Activated CD4-positive, alpha-beta T cell treated with anti-CD3 and anti-CD28 coated beads, Interleukin-2, amount 50 U/mL, for 48 hours (primary cell): Measurements from ENCODE around the gene OSBPL10.

Experiments used
- DNase-seq, 2 experiments: peaks; one replicate each; pipeline ENCODE4 v3.0.0-alpha.2; 2020

OSBPL10 gene

DNA sequence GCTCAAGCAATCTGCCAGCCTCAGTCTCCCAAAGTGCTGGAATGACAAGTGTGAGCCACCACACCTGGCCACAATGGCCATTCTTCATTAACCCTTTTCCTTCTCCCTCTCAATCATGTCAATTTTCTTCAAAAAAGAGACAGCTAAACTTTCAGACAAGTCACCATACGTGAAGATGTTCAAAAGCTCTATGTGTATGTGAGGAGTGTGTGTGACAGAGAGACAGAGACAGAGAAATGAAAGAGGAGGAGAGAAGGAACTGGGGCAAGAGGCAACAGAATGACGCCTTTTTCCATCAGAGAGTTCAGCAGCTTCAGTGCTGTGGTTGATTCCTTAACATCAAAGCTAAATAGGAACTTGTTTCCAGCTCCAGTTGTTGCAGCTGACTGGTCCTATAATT, 27.4 kb downstream of the OSBPL10 start:
- no peak for DNase-seq

DNA sequence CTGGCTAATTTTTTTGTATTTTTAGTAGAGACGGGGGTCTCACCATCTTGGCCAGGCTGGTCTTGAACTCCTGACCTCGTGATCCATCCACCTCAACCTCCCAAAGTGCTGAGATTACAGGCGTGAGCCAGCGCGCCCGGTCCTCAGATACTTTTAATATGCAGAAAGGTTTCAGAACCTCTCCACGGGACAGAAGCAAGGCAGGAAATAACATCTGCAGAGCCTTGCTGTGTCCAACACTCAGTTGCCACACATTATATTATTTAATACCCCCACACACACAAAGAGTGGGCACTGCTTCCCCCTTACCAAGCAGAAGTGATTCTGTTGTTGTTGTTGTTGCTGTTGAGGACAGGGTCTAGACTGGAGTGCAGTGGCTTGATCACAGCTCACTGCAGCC, 28.0 kb downstream of the OSBPL10 start:
- no peak for DNase-seq

DNA sequence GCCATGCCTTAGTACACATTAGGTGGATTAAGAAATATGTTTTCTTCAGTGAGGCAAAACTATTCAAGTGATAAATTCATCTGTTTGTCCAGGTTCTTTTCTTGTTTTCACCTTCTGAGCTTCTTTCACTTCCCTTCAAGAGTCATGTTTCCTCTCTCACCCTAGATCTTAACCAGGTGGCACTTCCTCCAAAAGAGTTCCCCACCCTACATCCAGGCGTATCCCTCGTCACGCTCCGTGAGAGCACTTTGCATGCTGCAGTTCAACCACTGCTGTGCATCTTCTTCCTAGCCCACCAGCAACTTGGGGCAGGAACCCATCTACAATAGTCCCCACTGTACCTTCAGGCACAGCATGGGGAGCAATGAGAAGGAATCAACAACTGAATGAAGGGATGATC, 28.9 kb downstream of the OSBPL10 start:
- no peak for DNase-seq

DNA sequence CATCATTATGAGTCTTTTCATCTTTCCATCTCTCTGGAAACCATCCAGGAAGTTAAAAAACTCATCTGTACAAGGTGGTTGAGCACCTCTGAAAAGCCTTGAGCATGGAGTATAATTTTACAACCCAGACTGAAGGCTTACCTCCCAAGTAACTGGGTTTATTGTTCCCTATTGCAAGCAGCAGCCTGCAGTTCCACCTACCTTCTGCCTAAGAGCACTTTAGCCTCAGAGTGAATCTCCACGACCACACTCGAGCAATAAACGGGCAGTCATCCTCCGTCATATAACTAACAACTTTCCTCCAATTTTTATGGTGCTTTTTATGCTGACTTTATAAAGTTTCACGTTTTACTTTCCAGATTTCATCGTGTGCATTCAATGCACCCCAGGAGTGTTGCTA, 32.8 kb downstream of the OSBPL10 start:
- no peak for DNase-seq

DNA sequence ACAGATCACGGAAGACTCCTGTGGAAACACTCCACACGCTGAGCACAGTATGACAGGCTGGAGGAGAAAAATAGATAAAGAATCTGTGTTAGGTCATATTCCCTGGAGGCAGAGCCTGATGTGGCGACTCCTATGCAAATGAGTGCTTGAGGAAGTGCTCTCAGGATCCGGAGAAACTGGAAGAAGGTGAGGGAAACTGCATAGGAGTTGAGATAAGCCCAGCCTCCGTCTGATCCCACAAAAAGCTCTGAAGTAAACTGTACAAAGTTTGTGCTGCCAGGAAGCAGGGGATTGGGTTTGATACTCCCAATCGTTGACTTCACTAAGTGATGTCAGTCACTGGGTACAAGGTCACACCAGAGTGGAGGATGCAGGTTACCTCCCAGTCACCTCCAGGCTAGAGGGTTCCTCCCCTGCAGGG, 33.4 kb downstream of the OSBPL10 start:
- DNase-seq = no peak

DNA sequence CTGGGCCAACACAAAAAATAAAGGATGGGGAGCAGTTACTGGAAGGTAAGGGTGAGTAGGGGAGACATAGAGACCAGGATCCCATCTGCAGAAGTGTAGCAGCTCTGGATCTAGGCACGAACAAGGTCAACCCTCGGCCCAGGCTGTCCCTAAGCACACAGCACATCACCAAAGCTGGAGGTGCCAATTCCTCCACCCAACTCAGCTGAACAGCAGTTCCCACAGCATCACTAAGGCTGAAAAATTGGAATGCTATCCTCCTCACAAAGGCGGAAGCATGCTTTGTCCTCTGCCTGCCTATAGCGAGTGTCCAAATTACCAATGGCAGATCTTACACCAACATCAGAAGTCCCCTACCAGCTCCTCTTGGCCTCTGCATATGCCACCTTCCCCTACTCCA, 33.9 kb downstream of the OSBPL10 start:
- DNase-seq = no peak

DNA sequence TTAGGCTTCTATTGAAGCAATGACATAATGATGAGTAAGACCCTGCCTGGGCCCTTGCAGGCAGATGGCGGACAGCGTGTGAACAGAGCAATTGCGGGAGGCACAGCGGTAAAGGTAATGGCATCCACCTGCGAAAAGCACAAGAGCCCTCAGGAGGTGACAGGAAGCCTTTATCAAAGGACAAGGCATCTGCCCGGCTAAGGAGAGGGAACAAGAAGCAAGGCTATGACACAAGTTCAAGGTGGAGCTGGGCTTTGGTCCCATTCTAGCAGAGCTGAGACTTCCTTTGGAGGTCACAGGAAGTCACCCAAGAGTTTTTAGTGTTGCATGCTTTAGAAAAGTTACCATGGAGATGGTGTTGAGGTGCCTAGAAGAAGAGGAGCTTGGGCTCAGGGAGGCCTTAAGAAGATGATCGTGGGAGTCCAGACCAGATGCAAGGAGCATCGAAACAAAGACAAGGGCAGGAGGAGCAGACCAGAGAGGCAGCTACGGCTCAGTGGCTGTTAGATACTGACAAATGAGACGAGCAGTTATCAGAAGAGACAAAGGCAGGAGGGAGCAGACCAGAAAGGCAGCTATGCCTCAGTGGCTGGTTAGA, 34.5 kb downstream of the OSBPL10 start:
- DNase-seq = no peak

DNA sequence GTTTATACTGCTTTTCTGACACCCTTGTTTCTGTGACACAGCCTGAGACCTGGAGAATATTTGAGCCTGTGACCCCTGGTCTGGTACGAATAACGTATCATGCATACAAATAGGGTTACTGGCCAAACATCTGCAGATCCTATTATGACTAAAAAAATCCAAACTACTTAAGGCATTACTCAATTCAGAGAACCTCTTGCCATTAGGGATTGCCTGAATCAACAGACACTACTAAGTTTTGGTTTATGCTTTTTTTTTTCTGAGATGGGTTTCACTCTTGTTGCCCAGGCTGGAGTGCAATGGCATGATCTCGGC, 35.4 kb downstream of the OSBPL10 start:
- no peak for DNase-seq

DNA sequence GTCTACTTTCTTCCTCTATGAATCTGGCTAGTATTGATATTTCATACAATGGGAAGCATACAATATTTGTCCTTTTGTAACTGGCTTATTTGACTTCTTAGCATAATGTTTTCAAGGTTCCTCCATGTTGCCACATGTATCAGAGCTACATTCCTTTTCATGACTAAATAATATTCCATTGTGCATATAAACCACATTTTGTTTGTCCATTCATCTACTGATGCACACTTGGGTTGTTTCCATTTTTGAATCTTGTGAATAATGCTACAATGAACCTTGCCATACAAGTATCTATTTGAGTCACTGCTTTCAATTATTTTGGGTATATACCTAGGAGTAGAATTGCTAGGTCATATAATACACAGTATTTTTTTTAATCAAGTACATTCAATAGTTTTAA, 38.0 kb downstream of the OSBPL10 start:
- DNase-seq = no peak

DNA sequence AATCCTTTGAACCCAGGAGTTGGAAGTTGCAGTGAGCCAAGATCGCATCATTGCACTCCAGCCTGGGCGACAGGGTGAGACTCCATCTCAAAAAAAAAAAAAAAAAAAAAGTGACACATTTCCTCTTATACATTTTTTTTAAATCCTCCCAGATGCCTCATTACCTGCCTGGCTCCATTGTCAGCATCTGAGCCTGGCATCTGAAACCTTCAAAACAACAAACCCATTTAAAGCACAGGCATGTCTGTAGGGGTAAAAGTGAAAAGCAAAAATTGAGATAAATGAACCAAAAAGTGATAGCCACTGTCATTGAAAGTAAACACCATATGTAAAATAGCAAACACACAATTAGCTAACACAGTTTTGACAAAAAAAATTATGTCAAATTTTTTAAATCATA, 38.6 kb downstream of the OSBPL10 start:
- DNase-seq = no peak

DNA sequence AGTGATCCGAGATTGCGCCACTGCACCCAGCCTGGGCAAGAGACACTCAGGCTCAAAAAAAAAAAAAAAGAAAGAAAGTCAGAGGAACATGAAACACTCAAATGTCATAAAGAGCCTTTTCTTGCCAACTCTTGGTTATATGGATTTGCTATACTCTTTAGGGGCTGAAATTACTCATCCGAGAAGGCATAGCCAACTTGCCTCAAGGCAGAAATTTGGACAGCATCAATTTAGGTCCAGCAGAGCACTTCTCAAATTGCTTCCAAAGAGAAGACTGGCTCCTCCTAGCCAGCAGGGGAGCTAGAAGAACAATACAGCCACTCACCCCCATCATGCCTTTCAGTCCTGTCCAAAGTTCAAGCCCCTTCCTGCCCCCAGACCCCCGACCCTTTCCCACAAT, 43.8 kb downstream of the OSBPL10 start:
- no peak for DNase-seq

DNA sequence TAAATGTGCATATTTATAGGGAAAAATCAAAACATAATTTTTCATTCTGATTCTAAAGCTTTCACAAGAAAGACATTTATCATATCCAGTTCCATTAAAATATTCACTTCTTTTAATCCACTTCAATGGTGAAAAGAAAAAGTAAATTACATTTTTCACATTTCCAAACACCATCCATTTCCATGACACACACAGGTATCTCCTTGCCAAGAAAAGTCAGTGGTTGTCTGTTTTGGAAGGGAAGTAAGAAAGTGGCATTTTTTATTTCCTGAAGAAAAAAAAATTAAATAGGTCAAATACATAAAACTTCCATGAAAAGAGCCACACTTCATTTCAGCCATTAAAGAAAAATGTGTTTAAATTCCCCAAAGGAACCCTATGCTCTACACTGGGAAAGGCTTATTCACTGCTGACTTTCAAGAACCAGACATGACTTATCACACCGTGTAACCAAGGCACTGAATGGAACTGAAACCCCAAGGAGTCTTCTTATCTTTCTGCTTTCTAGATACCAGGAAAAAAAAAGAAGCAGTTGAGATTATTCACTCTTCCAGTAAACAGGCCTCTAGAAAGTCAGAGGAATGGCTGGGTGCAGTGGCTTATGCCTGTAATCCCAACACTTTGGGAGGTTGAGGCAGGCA, 44.5 kb downstream of the OSBPL10 start:
- no peak for DNase-seq

DNA sequence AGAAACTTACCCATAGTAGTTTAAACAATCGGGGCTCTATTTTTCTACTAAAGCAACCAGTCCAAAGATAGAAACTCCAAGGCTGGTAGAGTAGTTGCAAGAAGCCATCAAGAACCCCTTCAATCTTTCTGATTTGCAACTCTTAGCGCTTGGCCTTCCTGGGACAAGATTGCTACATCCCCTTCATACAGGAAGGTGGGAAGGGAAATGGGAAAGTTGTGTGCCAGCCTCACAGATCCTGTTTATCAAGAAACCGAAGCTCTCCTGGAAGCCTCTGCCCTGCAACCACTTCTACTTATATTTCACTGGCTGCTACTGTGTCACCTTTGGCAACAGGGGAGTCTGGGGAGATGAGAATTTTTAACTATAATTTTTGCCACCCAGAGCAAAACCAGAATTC, 46.2 kb downstream of the OSBPL10 start:
- DNase-seq = no peak

DNA sequence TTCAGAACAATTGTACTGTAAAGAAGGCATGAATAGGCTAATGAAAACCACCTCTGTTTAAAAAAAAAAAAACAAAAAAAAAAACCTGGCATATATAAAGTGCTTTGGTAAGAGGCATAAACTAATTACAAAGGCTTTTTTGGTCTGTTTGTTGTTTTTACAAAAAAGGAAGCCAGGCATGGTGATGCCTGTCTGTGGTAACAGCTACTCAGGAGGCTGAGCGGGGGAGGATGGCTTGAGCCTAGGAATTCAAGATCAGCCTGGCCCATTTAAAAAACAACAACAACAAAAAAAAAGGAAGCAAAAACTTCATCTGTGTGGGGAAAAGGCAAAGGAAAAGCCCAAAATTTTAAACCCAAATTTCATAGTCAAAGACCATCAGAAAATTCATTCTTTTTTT, 47.0 kb downstream of the OSBPL10 start:
- no peak for DNase-seq

DNA sequence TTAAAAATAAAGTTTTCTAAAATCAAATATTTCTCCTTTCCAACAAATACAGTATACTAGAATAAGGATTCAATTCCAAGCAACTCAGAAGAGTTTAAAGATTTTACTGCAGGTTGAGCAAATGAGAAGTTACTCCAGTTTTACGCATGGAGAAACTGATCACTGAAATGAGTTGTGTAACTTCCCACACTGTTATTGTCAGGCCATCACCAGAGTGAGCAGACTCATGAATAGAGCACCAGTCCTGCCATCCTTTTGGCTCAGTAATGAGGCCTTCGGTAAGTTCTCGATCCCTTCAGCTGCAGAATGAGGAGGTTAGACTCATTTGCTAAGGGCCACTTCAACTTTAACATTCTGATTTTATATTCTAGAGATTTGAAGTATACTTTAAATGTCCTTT, 48.1 kb downstream of the OSBPL10 start:
- DNase-seq = no peak

DNA sequence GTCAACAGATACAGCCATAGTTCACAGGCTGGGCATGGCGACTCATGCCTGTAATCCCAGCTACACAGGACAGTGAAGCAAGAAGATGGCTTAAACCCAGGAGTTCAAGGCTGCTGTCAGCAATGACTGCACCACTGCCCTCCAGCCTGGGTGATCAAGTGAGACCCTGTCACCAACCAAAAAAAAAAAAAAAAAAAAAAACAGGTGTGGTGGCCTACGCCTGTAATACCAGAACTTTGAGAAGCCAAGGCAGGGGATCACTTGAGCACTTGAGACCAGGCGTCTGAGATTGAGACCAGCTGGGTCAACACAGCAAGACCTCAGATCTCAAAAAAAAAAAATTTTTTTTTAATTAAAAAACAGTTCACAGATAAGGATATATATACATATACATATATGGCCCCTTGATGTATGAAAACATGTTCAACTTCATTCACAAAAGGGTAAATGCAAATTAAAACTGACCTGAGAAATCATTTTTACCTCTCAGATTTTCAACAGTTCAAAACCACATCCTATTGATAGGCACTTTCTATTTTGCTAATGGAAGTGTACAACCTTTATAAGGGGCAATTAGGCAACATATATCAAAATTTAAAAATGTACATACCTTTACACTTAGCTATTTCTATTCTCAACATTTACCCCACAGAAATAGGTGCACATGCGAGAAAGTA, 51.1 kb downstream of the OSBPL10 start:
- no peak for DNase-seq

DNA sequence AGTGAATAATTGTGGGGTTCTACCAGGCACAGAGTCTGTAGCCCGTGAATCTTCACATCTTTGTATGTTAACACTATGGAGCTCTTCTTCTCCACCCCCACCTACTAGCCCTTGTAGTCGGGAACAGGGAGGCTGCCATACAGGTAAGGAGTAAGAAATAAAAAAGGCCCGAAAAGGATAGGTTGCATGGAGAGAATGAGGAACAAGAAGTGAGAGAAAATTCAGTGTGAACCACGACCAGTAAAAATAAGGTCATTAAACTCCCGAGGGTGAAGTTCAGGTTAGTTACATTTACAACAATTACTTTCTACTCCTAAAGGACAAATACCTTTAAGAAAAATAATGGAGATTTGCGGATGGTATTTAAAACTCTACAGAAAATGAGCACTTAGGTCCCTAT, 53.3 kb downstream of the OSBPL10 start:
- no peak for DNase-seq

DNA sequence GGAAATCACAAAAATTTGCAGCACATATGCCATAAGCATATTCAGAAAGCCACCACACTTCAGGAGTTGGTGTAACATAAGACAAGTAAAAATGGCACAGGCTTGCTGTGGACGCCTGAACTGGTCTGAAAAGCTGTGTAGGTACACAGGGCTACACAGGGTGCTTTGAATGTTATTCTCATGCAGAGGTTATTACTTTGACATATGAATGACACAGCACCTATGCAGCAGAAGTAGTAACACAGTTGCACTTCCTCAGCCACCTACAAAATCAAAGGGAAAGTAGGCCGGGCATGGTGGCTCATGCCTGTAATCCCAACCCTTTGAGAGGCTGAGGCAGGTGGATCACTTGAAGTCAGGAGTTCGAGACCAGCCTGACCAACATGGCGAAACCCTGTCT, 54.5 kb downstream of the OSBPL10 start:
- DNase-seq = no peak

DNA sequence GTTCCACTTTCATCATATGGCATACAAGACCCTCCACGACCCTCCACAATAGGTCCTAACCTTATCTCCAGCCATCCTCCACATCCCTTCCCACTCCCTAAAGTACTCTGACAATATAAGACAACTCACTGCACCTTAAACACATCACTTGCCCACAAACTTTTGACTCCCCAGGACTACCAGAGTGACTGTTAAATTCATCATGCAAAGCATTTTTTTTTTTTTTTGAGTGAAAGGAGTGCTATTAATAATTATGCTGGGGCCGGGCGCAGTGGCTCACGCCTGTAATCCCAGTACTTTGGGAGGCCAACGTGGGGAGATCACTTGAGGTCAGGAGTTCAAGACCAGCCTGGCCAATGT, 55.8 kb downstream of the OSBPL10 start:
- DNase-seq = peak in 1 of 2 experiments; percentile 20

DNA sequence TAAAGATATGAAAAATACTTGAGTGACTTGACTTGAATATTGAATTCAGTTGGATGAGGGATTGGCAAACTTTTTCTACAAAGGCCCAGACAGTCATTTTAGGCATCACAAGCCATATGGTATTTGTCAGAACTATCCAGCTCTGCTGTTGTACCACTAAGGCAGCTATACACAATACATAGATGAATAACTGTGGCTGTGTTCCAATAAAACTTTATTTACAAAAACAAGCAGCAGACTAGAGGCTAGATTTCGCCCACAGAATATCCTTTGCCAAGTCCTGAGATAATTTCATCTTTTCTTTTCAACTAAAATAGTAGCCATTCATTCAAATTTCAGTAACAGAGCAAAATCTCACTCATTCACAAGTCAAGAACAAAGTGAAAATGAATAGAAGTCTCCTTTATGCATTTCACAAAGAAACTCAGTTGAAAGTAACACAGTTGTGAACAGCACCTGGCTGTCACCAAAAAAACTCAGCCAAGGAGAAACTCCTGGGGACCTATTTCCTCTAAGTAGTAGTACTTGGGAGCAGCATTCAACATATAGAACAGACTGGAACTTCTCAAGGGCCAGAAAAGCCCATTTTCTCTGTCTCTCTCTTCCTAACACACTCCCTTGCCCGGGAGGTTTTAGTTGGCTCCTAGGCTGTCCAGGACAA, 56.3 kb downstream of the OSBPL10 start:
- DNase-seq = no peak

DNA sequence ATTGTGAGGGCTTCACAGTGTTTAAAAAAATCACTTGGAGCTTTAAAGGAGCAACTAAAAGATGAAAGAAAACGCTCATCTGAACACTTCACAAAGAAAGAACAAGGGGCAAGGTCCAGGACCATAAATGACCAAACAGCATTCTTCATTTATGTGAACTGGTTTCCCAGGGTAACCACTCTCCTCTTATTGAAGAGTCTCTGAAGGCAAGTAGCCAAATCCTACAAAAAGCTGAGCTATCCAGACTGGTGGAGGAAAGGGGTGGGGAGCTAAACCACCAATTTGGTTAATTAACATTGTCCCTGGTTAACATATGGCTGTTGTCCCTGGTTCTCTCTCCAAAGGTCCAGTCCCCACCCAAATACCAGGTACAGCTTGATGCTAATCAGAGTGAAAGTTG, 58.1 kb downstream of the OSBPL10 start:
- DNase-seq = no peak

DNA sequence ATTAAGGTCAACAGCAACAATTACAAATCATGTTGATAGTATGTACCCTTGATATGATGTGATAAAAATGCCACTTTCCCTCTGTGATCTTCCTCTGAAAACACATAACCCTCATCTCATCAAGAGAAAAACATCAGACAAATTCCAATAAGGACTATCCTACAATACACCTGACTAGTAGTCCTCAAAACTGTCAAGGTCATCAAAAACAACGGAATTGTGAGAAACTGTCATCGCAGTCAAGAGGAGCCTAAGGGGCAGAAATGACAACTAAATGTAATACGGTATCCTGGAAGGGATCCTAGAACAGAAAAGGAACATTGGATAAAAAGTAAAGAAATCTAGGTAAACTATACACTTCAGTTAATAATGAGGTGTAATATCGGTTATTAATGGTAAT, 59.2 kb downstream of the OSBPL10 start:
- no peak for DNase-seq

DNA sequence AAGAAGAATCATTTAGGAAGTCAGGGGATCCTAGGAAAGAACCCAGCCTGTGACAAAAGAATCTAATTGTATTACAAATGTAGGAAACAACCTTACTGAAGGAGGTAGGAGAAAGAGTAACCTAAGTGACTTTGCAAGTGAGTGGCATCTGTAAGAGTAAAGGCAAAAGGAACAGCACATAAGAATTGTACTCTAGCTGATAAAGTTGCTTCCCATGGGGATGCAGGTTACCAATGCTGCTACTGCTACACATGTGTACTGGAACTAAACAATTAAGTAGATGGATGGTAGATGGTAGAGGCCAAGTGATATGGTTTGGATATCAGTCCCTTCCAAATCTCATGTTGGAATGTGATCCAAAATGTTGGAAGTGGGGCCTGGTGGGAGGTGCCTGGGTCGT, 60.8 kb downstream of the OSBPL10 start:
- no peak for DNase-seq

DNA sequence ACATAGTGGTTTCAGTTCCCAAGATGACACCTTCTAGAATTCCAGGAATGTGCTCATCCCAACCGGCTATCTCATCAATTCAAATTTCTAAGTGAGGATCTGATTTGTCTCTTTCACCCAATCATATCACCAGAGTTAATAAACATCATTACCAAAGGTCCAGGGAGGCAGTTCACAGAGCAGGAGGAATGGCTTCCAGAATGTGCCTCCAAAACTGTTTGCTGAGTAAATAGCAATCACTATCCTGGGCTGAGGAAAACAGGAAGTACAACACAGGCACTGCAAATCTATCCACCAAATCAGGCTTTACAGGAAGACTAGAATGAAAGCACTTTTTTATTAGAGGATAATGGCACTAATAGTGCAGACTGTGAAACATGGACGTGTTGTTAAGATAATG, 61.5 kb downstream of the OSBPL10 start:
- DNase-seq = no peak
